Natural killer cell treated with Interleukin-12 subunit alpha and Interleukin-12 subunit beta and Interleukin-15 and Interleukin-18, amount 100 ng/mL, for 72 hours (primary cell): ENCODE measurements around the gene ACTRT2. TPM values are rescaled to one million over a fixed set of nuclear protein-coding genes. Genes with fewer than 3 reads are reported as not detected.

Experiments
- ATAC-seq, 2 donors: fragments of 150-1000 bp; cut with Tn5 transposase in 1 of 2; sonication (Bioruptor Pico), chemical (Tn5 transposase) in 1 of 2; 2 replicates each; pipeline ENCODE4 v1.10.0; 2021
- DNase-seq: peaks from one replicate; pipeline ENCODE4 v3.0.0; 2022; ENCODE audit warnings: low spot score
- H3K27ac Mint-ChIP-seq, 2 donors: 1 replicate in 1 of 2; 2 replicates in 1 of 2; pipeline ENCODE4 v1.8.0; 2022; ENCODE audit warnings: mixed read lengths in 2 of 2, mild to moderate bottlenecking in 1 of 2, moderate library complexity in 1 of 2
- H3K27me3 Mint-ChIP-seq, 2 donors: 1 replicate in 1 of 2; 2 replicates in 1 of 2; pipeline ENCODE4 v1.8.0; 2022; ENCODE audit warnings: mixed read lengths in 2 of 2
- H3K36me3 Mint-ChIP-seq: one replicate; pipeline ENCODE4 v1.8.0; 2022; ENCODE audit warnings: mixed read lengths
- H3K4me1 Mint-ChIP-seq, 2 donors: 1 replicate in 1 of 2; 2 replicates in 1 of 2; pipeline ENCODE4 v1.8.0; 2022; ENCODE audit warnings: low read depth in 2 of 2, mixed read lengths in 2 of 2, mild to moderate bottlenecking in 1 of 2
- H3K4me3 Mint-ChIP-seq: one replicate; pipeline ENCODE4 v1.8.0; 2022; ENCODE audit warnings: mixed read lengths
- H3K9me3 Mint-ChIP-seq: 2 replicates; pipeline ENCODE4 v1.8.0; 2022; ENCODE audit warnings: mixed read lengths
- total RNA-seq, 2 donors: library from RNA; stranded (reverse); gene quantifications; one replicate each; pipeline ENCODE4 v1.2.3, GENCODE V29; 2022

Gene ACTRT2
- total RNA-seq, 2 donors from 2014 or later = not detected

GRCh38 chr1:3003039-3003940, 18.0 kb upstream of the ACTRT2 start:
- peak; percentile 20 to 29 for ATAC-seq

GRCh38 chr1:3003941-3004270, 17.4 kb upstream of the ACTRT2 start:
- Mint-ChIP-seq H3K27ac (no peak overlapping the region), H3K36me3 (peaks cover 4% of the 10 kb centered on the region), H3K27me3 (peaks cover 0 to 6% of the 10 kb centered on the region in 2 donors), H3K4me3 (no peak overlapping the region), H3K9me3 (peaks cover 3% of the 10 kb centered on the region), H3K4me1 (no peaks in the 10 kb centered on the region)
- DNase-seq = peak; percentile 6
- ATAC-seq = no peak

More at GRCh38 chr1:3003039-3003940, 18.0 kb upstream of the ACTRT2 start:
- DNase-seq = peak; percentile 56
- peaks cover 4% of the 10 kb centered on the region for H3K36me3 Mint-ChIP-seq
- H3K27ac Mint-ChIP-seq = no peak overlapping the region
- H3K27me3 Mint-ChIP-seq = peaks cover 0 to 9% of the 10 kb centered on the region in 2 donors
- H3K4me1 Mint-ChIP-seq = no peaks in the 10 kb centered on the region
- no peak overlapping the region for H3K4me3 Mint-ChIP-seq
- H3K9me3 Mint-ChIP-seq = peaks cover 3% of the 10 kb centered on the region

GRCh38 chr1:3004285-3005205, 16.7 kb upstream of the ACTRT2 start:
- H3K27me3 Mint-ChIP-seq = peaks cover 0 to 6% of the 10 kb centered on the region in 2 donors
- no peaks in the 10 kb centered on the region for H3K4me1 Mint-ChIP-seq
- ATAC-seq = no peak
- H3K9me3 Mint-ChIP-seq = peaks cover 3% of the 10 kb centered on the region
- no peak overlapping the region for H3K27ac Mint-ChIP-seq
- no peak overlapping the region for H3K4me3 Mint-ChIP-seq
- peak; percentile 42 for DNase-seq
- H3K36me3 Mint-ChIP-seq = peaks cover 4% of the 10 kb centered on the region

- Mint-ChIP-seq H3K27me3 (peaks cover 0 to 2% of the 10 kb centered on the region in 2 donors), H3K4me3 (no peak overlapping the region), H3K36me3 (peaks cover 4% of the 10 kb centered on the region), H3K27ac (no peak overlapping the region), H3K4me1 (no peaks in the 10 kb centered on the region), H3K9me3 (peaks cover 3% of the 10 kb centered on the region)
- DNase-seq (no peak), ATAC-seq (no peak)
Measured at GRCh38 chr1:3005771-3006170, 15.5 kb upstream of the ACTRT2 start.

- Mint-ChIP-seq H3K36me3 (peaks cover 4% of the 10 kb centered on the region), H3K4me3 (no peak overlapping the region), H3K9me3 (peaks cover 3% of the 10 kb centered on the region), H3K4me1 (no peaks in the 10 kb centered on the region), H3K27ac (no peak overlapping the region), H3K27me3 (peaks cover 0 to 2% of the 10 kb centered on the region in 2 donors)
- ATAC-seq = no peak
- DNase-seq = no peak
Measured at GRCh38 chr1:3007298-3008147, 13.7 kb upstream of the ACTRT2 start.

- H3K27ac Mint-ChIP-seq = no peak overlapping the region
- peaks cover 0 to 4% of the 10 kb centered on the region in 2 donors for H3K4me1 Mint-ChIP-seq
- DNase-seq (no peak), ATAC-seq (no peak)
- peaks cover 6 to 8% of the 10 kb centered on the region in 2 donors for H3K27me3 Mint-ChIP-seq
- no peak overlapping the region for H3K4me3 Mint-ChIP-seq
- peaks cover 3% of the 10 kb centered on the region for H3K9me3 Mint-ChIP-seq
- H3K36me3 Mint-ChIP-seq = peaks cover 4% of the 10 kb centered on the region
Measured at GRCh38 chr1:3009021-3009420, 12.2 kb upstream of the ACTRT2 start.

GRCh38 chr1:3009556-3009955, 11.7 kb upstream of the ACTRT2 start:
- Mint-ChIP-seq H3K27me3 (peaks cover 8 to 9% of the 10 kb centered on the region in 2 donors), H3K36me3 (peaks cover 4% of the 10 kb centered on the region), H3K4me3 (no peak overlapping the region), H3K9me3 (peaks cover 3% of the 10 kb centered on the region), H3K4me1 (peaks cover 0 to 4% of the 10 kb centered on the region in 2 donors), H3K27ac (no peak overlapping the region)
- ATAC-seq (no peak), DNase-seq (no peak)

GRCh38 chr1:3011127-3011526, 10.1 kb upstream of the ACTRT2 start:
- no peak overlapping the region for H3K4me3 Mint-ChIP-seq
- no peak overlapping the region for H3K27ac Mint-ChIP-seq
- H3K27me3 Mint-ChIP-seq = peaks cover 8 to 9% of the 10 kb centered on the region in 2 donors
- ATAC-seq (no peak), DNase-seq (peak; percentile 28)
- H3K9me3 Mint-ChIP-seq = peaks cover 3% of the 10 kb centered on the region
- peaks cover 0 to 4% of the 10 kb centered on the region in 2 donors for H3K4me1 Mint-ChIP-seq
- H3K36me3 Mint-ChIP-seq = peaks cover 4% of the 10 kb centered on the region

- Mint-ChIP-seq H3K27me3 (peaks cover 8 to 9% of the 10 kb centered on the region in 2 donors), H3K4me1 (peaks cover 0 to 4% of the 10 kb centered on the region in 2 donors), H3K36me3 (peaks cover 2% of the 10 kb centered on the region), H3K4me3 (no peak overlapping the region), H3K9me3 (no peaks in the 10 kb centered on the region), H3K27ac (no peak overlapping the region)
- ATAC-seq (no peak), DNase-seq (peak; percentile 32)
Measured at GRCh38 chr1:3011631-3012455, 9.4 kb upstream of the ACTRT2 start.

GRCh38 chr1:3012456-3013291, 8.6 kb upstream of the ACTRT2 start:
- H3K27me3 Mint-ChIP-seq = peaks cover 8 to 9% of the 10 kb centered on the region in 2 donors
- peak; percentile 59 for DNase-seq
- no peaks in the 10 kb centered on the region for H3K9me3 Mint-ChIP-seq
- H3K36me3 Mint-ChIP-seq = no peaks in the 10 kb centered on the region
- no peak for ATAC-seq
- H3K4me3 Mint-ChIP-seq = no peak overlapping the region
- H3K4me1 Mint-ChIP-seq = peaks cover 0 to 4% of the 10 kb centered on the region in 2 donors
- no peak overlapping the region for H3K27ac Mint-ChIP-seq

GRCh38 chr1:3013371-3014049, 7.8 kb upstream of the ACTRT2 start:
- Mint-ChIP-seq H3K27ac (no peak overlapping the region), H3K36me3 (no peaks in the 10 kb centered on the region), H3K4me3 (no peak overlapping the region), H3K27me3 (peaks cover 7 to 8% of the 10 kb centered on the region in 2 donors), H3K4me1 (peaks cover 0 to 4% of the 10 kb centered on the region in 2 donors), H3K9me3 (no peaks in the 10 kb centered on the region)
- ATAC-seq = no peak
- peak; percentile 44 for DNase-seq
